ENCODE results near the gene ATP2A1. TPM values are rescaled to one million over a fixed set of nuclear protein-coding genes. Genes with fewer than 3 reads are reported as not detected.

The ATP2A1 gene
- total RNA-seq, 4 donors from 2014 or later: 0.32 to 0.44 (median 0.37) TPM

GRCh38 chr16:28869201-28869600, 9.1 kb upstream of the ATP2A1 start:
- no peak for ATAC-seq (ENCODE audit: low FRiP score)
- no peak for DNase-seq (ENCODE audit: low spot score)
- TF ChIP-seq CTCF (IDR thresholded peaks at IDR 0.05): no peak

- DNase-seq (ENCODE audit: low spot score) (no peak), ATAC-seq (ENCODE audit: low FRiP score) (no peak)
- TF ChIP-seq CTCF (IDR thresholded peaks at IDR 0.05): no peak
These were observed 5.3 kb upstream of the ATP2A1 start for GRCh38 chr16:28872952-28873351.

GRCh38 chr16:28873543-28874201, 4.6 kb upstream of the ATP2A1 start:
- no peak for TF ChIP-seq CTCF (IDR thresholded peaks at IDR 0.05)
- DNase-seq (ENCODE audit: low spot score): no peak
- no peak for ATAC-seq (ENCODE audit: low FRiP score)

GRCh38 chr16:28874406-28874805, 3.9 kb upstream of the ATP2A1 start:
- DNase-seq (ENCODE audit: low spot score) (no peak), ATAC-seq (ENCODE audit: low FRiP score) (no peak)
- no peak for TF ChIP-seq CTCF (IDR thresholded peaks at IDR 0.05)

- TF ChIP-seq CTCF (IDR thresholded peaks at IDR 0.05): no peak
- DNase-seq (ENCODE audit: low spot score): no peak
- ATAC-seq (ENCODE audit: low FRiP score): no peak
These were observed 2.9 kb upstream of the ATP2A1 start for GRCh38 chr16:28875134-28876018.

GRCh38 chr16:28876019-28876659, 2.1 kb upstream of the ATP2A1 start:
- ATAC-seq (ENCODE audit: low FRiP score): no peak
- no peak for TF ChIP-seq CTCF (IDR thresholded peaks at IDR 0.05)

More at GRCh38 chr16:28876019-28876659, 2.1 kb upstream of the ATP2A1 start:
- no peak for DNase-seq (ENCODE audit: low spot score)
